WTC11 (cell line): Measurements from ENCODE around the gene TSPAN9. TPM values are rescaled to one million over a fixed set of nuclear protein-coding genes. Genes with fewer than 3 reads are reported as not detected.

Experiments
- ATAC-seq: fragments of 200-7000 bp; cut with Tn5 transposase; 2 replicates; pipeline ENCODE4 v1.10.0; 2021; ENCODE audit warnings: mild to moderate bottlenecking, moderate library complexity
- CTCF ChIA-PET: fragments of 300-600 bp; sonication (Branson Sonifier 250); formaldehyde crosslinking; loops from one replicate; lab custom pipeline; 2021; ENCODE audit warnings: antibody characterized with exemption; lab: Charles Lee
- POLR2A ChIA-PET: fragments of 350-600 bp; sonication (Branson Sonifier 250); formaldehyde crosslinking; loops from one replicate; lab custom pipeline; 2021; ENCODE audit warnings: antibody characterized with exemption; lab: Charles Lee
- DNase-seq: peaks from one replicate; pipeline ENCODE4 v3.0.0; 2021; ENCODE audit warnings: low spot score
- H3K27ac Mint-ChIP-seq: 2 replicates; pipeline ENCODE4 v1.8.0; 2021; ENCODE audit warnings: mixed read lengths
- H3K27me3 Mint-ChIP-seq: 2 replicates; pipeline ENCODE4 v1.8.0; 2021; ENCODE audit warnings: low read depth, mild to moderate bottlenecking, moderate library complexity, mixed read lengths
- H3K36me3 Mint-ChIP-seq: 2 replicates; pipeline ENCODE4 v1.8.0; 2021; ENCODE audit warnings: mixed read lengths
- H3K4me1 Mint-ChIP-seq: 2 replicates; pipeline ENCODE4 v1.8.0; 2022; ENCODE audit warnings: mixed read lengths
- H3K4me3 Mint-ChIP-seq: 2 replicates; pipeline ENCODE4 v1.8.0; 2021; ENCODE audit warnings: mild to moderate bottlenecking, moderate library complexity, mixed read lengths
- H3K9me3 Mint-ChIP-seq: 2 replicates; pipeline ENCODE4 v1.8.0; 2021; ENCODE audit warnings: mixed read lengths
- ATF1 ChIP-seq: sonication (generic); formaldehyde crosslinking; IDR thresholded peaks from 2 replicates; pipeline ENCODE4 v1.8.1; 2023; ENCODE audit warnings: mild to moderate bottlenecking, moderate library complexity, missing genetic modification reagents
- ATF3 ChIP-seq: sonication (generic); formaldehyde crosslinking; conservative IDR thresholded peaks from 2 replicates; pipeline ENCODE4 v1.8.1; 2022; ENCODE audit warnings: mild to moderate bottlenecking, missing genetic modification reagents
- CBFB ChIP-seq: sonication (generic); formaldehyde crosslinking; IDR thresholded peaks from 2 replicates; pipeline ENCODE4 v1.8.1; 2022; ENCODE audit warnings: mild to moderate bottlenecking, low read depth, missing genetic modification reagents
- CTCF ChIP-seq: fragments of 200-600 bp; IDR thresholded peaks from 2 replicates; pipeline ENCODE4 v1.8.0; 2022; ENCODE audit warnings: antibody characterized with exemption
- ERG ChIP-seq: fragments of 250-450 bp; sonication (Bioruptor Pico); IDR thresholded peaks from 2 replicates; pipeline ENCODE4 v1.8.0; 2021; ENCODE audit warnings: mild to moderate bottlenecking
- ESRRA ChIP-seq: sonication (generic); formaldehyde crosslinking; IDR thresholded peaks from 2 replicates; pipeline ENCODE4 v1.8.1; 2022; ENCODE audit warnings: mild to moderate bottlenecking, missing genetic modification reagents, borderline replicate concordance
- GRHL2 ChIP-seq: fragments of 250-450 bp; sonication (Bioruptor Pico); IDR thresholded peaks from 2 replicates; pipeline ENCODE4 v1.8.0; 2022; ENCODE audit warnings: mild to moderate bottlenecking, moderate library complexity; ENCODE audit not compliant: insufficient replicate concordance, severe bottlenecking
- HMGA2 ChIP-seq: fragments of 250-450 bp; sonication (Bioruptor Pico); IDR thresholded peaks from 2 replicates; pipeline ENCODE4 v1.4.0; 2021; ENCODE audit warnings: mild to moderate bottlenecking, moderate library complexity
- KAT7 ChIP-seq: sonication (generic); formaldehyde crosslinking; IDR thresholded peaks from 2 replicates; pipeline ENCODE4 v1.8.1; 2023; ENCODE audit warnings: missing genetic modification reagents, mild to moderate bottlenecking, borderline replicate concordance
- NFATC4 ChIP-seq: fragments of 250-450 bp; sonication (Bioruptor Pico); IDR thresholded peaks from 2 replicates; pipeline ENCODE4 v1.9.0; 2021; ENCODE audit warnings: mild to moderate bottlenecking
- NR3C1 ChIP-seq: sonication (generic); formaldehyde crosslinking; conservative IDR thresholded peaks from 2 replicates; pipeline ENCODE4 v1.8.1; 2023; ENCODE audit warnings: low read depth, mild to moderate bottlenecking, missing genetic modification reagents
- PRRX2 ChIP-seq: fragments of 250-450 bp; sonication (Bioruptor Pico); IDR thresholded peaks from 2 replicates; pipeline ENCODE4 v1.8.0; 2021; ENCODE audit warnings: mild to moderate bottlenecking
- RELA ChIP-seq: sonication (generic); formaldehyde crosslinking; IDR thresholded peaks from 2 replicates; pipeline ENCODE4 v1.8.1; 2022; ENCODE audit warnings: missing genetic modification reagents, mild to moderate bottlenecking, borderline replicate concordance
- RORB ChIP-seq: fragments of 250-450 bp; sonication (Bioruptor Pico); IDR thresholded peaks from 2 replicates; pipeline ENCODE4 v1.9.0; 2021; ENCODE audit warnings: mild to moderate bottlenecking
- SMAD3 ChIP-seq: sonication (generic); formaldehyde crosslinking; IDR thresholded peaks from 2 replicates; pipeline ENCODE4 v1.8.0; 2022; ENCODE audit warnings: missing genetic modification reagents, mild to moderate bottlenecking, borderline replicate concordance
- TEAD1 ChIP-seq: sonication (generic); formaldehyde crosslinking; IDR thresholded peaks from 2 replicates; pipeline ENCODE4 v1.8.0; 2022; ENCODE audit warnings: mild to moderate bottlenecking, missing genetic modification reagents
- USF1 ChIP-seq: sonication (generic); formaldehyde crosslinking; IDR thresholded peaks from 2 replicates; pipeline ENCODE4 v1.8.0; 2022; ENCODE audit warnings: mild to moderate bottlenecking, missing genetic modification reagents
- ZNF121 ChIP-seq: sonication (generic); formaldehyde crosslinking; IDR thresholded peaks from 2 replicates; pipeline ENCODE4 v1.8.0; 2023; ENCODE audit warnings: missing genetic modification reagents
- ZNF219 ChIP-seq: sonication (generic); formaldehyde crosslinking; IDR thresholded peaks from 2 replicates; pipeline ENCODE4 v1.8.0; 2023; ENCODE audit warnings: missing genetic modification reagents, mild to moderate bottlenecking, borderline replicate concordance
- ZNF232 ChIP-seq: sonication (generic); formaldehyde crosslinking; IDR thresholded peaks from 2 replicates; pipeline ENCODE4 v1.8.0; 2022; ENCODE audit warnings: mild to moderate bottlenecking, missing genetic modification reagents
- ZNF317 ChIP-seq: sonication (generic); formaldehyde crosslinking; IDR thresholded peaks from 2 replicates; pipeline ENCODE4 v1.8.1; 2023; ENCODE audit warnings: low read depth, mild to moderate bottlenecking, moderate library complexity, missing genetic modification reagents, borderline replicate concordance
- ZNF416 ChIP-seq: fragments of 250-450 bp; sonication (Bioruptor Pico); IDR thresholded peaks from 2 replicates; pipeline ENCODE4 v1.9.0; 2021; ENCODE audit warnings: mild to moderate bottlenecking, inconsistent platforms
- total RNA-seq: library from RNA; stranded (reverse); gene quantifications from 3 replicates; pipeline ENCODE4 v1.2.3, GENCODE V29; 2021

Gene TSPAN9
- total RNA-seq, 1 experiment from 2014 or later: 27.6 TPM

GRCh38 chr12:3165078-3165980 is 88.2 kb downstream of the TSPAN9 start (continued):
- TF ChIP-seq TEAD1 (no peak), HMGA2 (no peak)

GRCh38 chr12:3167636-3168035 is 90.5 kb downstream of the TSPAN9 start:
- ChIA-PET CTCF (interaction anchor here (0.7 to 2.8 kb wide), 6 partner anchors 16 to 108 kb away, joined by 3 to 22 read pairs (median 6); no protein-coding TSS in a partner anchor), POLR2A (no interaction called here)
- DNase-seq (no peak), ATAC-seq (no peak)
- Mint-ChIP-seq H3K36me3 (no peaks in the 10 kb centered on the region), H3K27me3 (no peaks in the 10 kb centered on the region)
- TF ChIP-seq ZNF416 (CRISPR knock-in tag) (no peak), SMAD3 (CRISPR knock-in tag) (no peak), NFATC4 (CRISPR knock-in tag) (no peak), ATF3 (CRISPR knock-in tag) (no peak), ZNF317 (CRISPR knock-in tag) (no peak), NR3C1 (CRISPR knock-in tag) (no peak), RORB (CRISPR knock-in tag) (no peak), ZNF121 (no peak), USF1 (no peak), RELA (CRISPR knock-in tag) (no peak)
- TF ChIP-seq, all 79 proteins: peak for 0
- Mint-ChIP-seq H3K4me1 (peaks cover 63% of the 10 kb centered on the region), H3K9me3 (no peaks in the 10 kb centered on the region), H3K27ac (no peak overlapping the region), H3K4me3 (no peak overlapping the region)

- no peaks in the 10 kb centered on the region for H3K36me3 Mint-ChIP-seq
- ChIA-PET CTCF (interaction anchor here (0.7 to 2.8 kb wide), 12 partner anchors 17 to 132 kb away, joined by 3 to 22 read pairs (median 5); no protein-coding TSS in a partner anchor), POLR2A (no interaction called here)
- DNase-seq (no peak), ATAC-seq (no peak; the same call in 1 of the 2 replicates)
- no peaks in the 10 kb centered on the region for H3K27me3 Mint-ChIP-seq
- no peaks in the 10 kb centered on the region for H3K9me3 Mint-ChIP-seq
- TF ChIP-seq GRHL2 (CRISPR knock-in tag) (no peak), ZNF232 (no peak)
- H3K4me3 Mint-ChIP-seq: no peak overlapping the region
- no peak overlapping the region for H3K27ac Mint-ChIP-seq
- peaks cover 68% of the 10 kb centered on the region for H3K4me1 Mint-ChIP-seq
These were observed 91.3 kb downstream of the TSPAN9 start for GRCh38 chr12:3168223-3169221.

GRCh38 chr12:3170423-3171194 is 93.4 kb downstream of the TSPAN9 start:
- no peak for ATAC-seq
- H3K4me3 Mint-ChIP-seq: no peak overlapping the region
- no peaks in the 10 kb centered on the region for H3K9me3 Mint-ChIP-seq
- no peaks in the 10 kb centered on the region for H3K36me3 Mint-ChIP-seq
- H3K4me1 Mint-ChIP-seq: peaks cover 57% of the 10 kb centered on the region
- ChIA-PET POLR2A (no interaction called here), CTCF (interaction anchor here (1.9 kb wide), 1 partner anchor 130 kb away, joined by 5 read pairs; no protein-coding TSS in a partner anchor)
- H3K27me3 Mint-ChIP-seq: no peaks in the 10 kb centered on the region
- peak overlapping the region; percentile 55; the same call in 1 of the 2 replicates for H3K27ac Mint-ChIP-seq
- no peak for DNase-seq
- TF ChIP-seq CTCF (no peak), KAT7 (CRISPR knock-in tag) (no peak), ATF1 (CRISPR knock-in tag) (no peak), ERG (CRISPR knock-in tag) (no peak), NR3C1 (CRISPR knock-in tag) (no peak), ZNF121 (no peak), ZNF219 (CRISPR knock-in tag) (no peak), ESRRA (CRISPR knock-in tag) (no peak), CBFB (CRISPR knock-in tag) (no peak), PRRX2 (CRISPR knock-in tag) (no peak)
